ENCODE data around the gene KRT80. TPM values are rescaled to one million over a fixed set of nuclear protein-coding genes. Genes with fewer than 3 reads are reported as not detected.

KRT80 gene
- total and polyA plus RNA-seq, 2 donors from 2014 or later, result 1.0 to 12.3 TPM

DNA sequence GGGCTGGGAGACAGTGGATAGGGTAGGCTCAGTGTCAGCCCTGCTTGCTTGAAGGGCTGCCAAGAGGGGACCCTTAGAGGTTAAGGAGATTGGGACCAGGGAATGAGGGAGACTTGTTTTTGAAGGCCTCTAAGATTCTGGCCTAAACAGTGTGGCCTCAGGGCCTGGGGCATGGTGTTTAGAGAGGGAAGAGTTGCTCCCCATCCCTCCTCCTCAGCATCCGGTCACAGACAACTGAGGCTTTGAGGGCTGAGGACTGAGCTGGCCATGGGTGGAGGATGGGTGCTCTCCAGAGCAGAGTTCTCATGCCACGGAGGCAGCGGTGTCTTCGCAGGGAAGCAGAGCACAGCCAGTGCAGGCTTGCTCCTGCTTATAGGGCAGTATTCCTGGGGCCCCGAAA, 49.4 kb downstream of the KRT80 start:
- no peak for FAIRE-seq
- no peak for DNase-seq
- TF ChIP-seq, protein P1, sequence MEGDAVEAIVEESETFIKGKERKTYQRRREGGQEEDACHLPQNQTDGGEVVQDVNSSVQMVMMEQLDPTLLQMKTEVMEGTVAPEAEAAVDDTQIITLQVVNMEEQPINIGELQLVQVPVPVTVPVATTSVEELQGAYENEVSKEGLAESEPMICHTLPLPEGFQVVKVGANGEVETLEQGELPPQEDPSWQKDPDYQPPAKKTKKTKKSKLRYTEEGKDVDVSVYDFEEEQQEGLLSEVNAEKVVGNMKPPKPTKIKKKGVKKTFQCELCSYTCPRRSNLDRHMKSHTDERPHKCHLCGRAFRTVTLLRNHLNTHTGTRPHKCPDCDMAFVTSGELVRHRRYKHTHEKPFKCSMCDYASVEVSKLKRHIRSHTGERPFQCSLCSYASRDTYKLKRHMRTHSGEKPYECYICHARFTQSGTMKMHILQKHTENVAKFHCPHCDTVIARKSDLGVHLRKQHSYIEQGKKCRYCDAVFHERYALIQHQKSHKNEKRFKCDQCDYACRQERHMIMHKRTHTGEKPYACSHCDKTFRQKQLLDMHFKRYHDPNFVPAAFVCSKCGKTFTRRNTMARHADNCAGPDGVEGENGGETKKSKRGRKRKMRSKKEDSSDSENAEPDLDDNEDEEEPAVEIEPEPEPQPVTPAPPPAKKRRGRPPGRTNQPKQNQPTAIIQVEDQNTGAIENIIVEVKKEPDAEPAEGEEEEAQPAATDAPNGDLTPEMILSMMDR (IDR thresholded peaks at IDR 0.05; ENCODE audit: borderline replicate concordance, extremely low read depth, insufficient read depth), result no peak
- no peak overlapping the region for H3K9ac ChIP-seq (ENCODE audit: low read length in 3 of 3)
- intact Hi-C loops (cut with DNase I), result no loop called here
- no peaks in the 10 kb centered on the region for H3K9me3 ChIP-seq (ENCODE audit: control insufficient read depth in 2 of 3, insufficient read depth in 1 of 3, low read length in 3 of 3)
- H3K27ac ChIP-seq (ENCODE audit: low read depth in 2 of 2, low read length in 2 of 2), result no peak overlapping the region
- H3K4me1 ChIP-seq (ENCODE audit: control insufficient read depth in 2 of 3, insufficient read depth in 2 of 3, low read depth in 1 of 3, low read length in 3 of 3), result peaks cover 0 to 5% (median 0%) of the 10 kb centered on the region in 3 donors
- H3K27me3 ChIP-seq (ENCODE audit: control insufficient read depth, insufficient read depth, low read length), result no peaks in the 10 kb centered on the region
- H3K4me3 ChIP-seq (ENCODE audit: low read length in 3 of 3), result no peak overlapping the region
- no peaks in the 10 kb centered on the region for H3K36me3 ChIP-seq (ENCODE audit: control insufficient read depth in 2 of 3, insufficient read depth in 3 of 3, low read length in 3 of 3)

GRCh38 chr12:52141875-52142274, 49.9 kb downstream of the KRT80 start:
- H3K9me3 ChIP-seq (ENCODE audit: control insufficient read depth in 2 of 3, insufficient read depth in 1 of 3, low read length in 3 of 3), result no peaks in the 10 kb centered on the region
- H3K27ac ChIP-seq (ENCODE audit: low read depth in 2 of 2, low read length in 2 of 2), result no peak overlapping the region
- intact Hi-C loops (cut with DNase I), result no loop called here
- TF ChIP-seq, protein P1 (IDR thresholded peaks at IDR 0.05; ENCODE audit: borderline replicate concordance, extremely low read depth, insufficient read depth), result no peak
- no peak for DNase-seq
- H3K9ac ChIP-seq (ENCODE audit: low read length in 3 of 3), result no peak overlapping the region
- no peaks in the 10 kb centered on the region for H3K27me3 ChIP-seq (ENCODE audit: control insufficient read depth, insufficient read depth, low read length)
- no peaks in the 10 kb centered on the region for H3K36me3 ChIP-seq (ENCODE audit: control insufficient read depth in 2 of 3, insufficient read depth in 3 of 3, low read length in 3 of 3)
- H3K4me3 ChIP-seq (ENCODE audit: low read length in 3 of 3), result no peak overlapping the region
- no peak for FAIRE-seq
- peaks cover 0 to 2% (median 0%) of the 10 kb centered on the region in 3 donors for H3K4me1 ChIP-seq (ENCODE audit: control insufficient read depth in 2 of 3, insufficient read depth in 2 of 3, low read depth in 1 of 3, low read length in 3 of 3)

GRCh38 chr12:52141306-52141705, 50.5 kb downstream of the KRT80 start:
- intact Hi-C loops (cut with DNase I), result no loop called here
- H3K4me3 ChIP-seq (ENCODE audit: low read length in 3 of 3), result no peak overlapping the region
- no peak overlapping the region for H3K9ac ChIP-seq (ENCODE audit: low read length in 3 of 3)
- FAIRE-seq (no peak), DNase-seq (no peak)
- H3K9me3 ChIP-seq (ENCODE audit: control insufficient read depth in 2 of 3, insufficient read depth in 1 of 3, low read length in 3 of 3), result no peaks in the 10 kb centered on the region
- H3K27ac ChIP-seq (ENCODE audit: low read depth in 2 of 2, low read length in 2 of 2), result no peak overlapping the region
- no peaks in the 10 kb centered on the region for H3K27me3 ChIP-seq (ENCODE audit: control insufficient read depth, insufficient read depth, low read length)
- TF ChIP-seq, protein P1 (IDR thresholded peaks at IDR 0.05; ENCODE audit: borderline replicate concordance, extremely low read depth, insufficient read depth), result no peak
- no peaks in the 10 kb centered on the region for H3K36me3 ChIP-seq (ENCODE audit: control insufficient read depth in 2 of 3, insufficient read depth in 3 of 3, low read length in 3 of 3)
- H3K4me1 ChIP-seq (ENCODE audit: control insufficient read depth in 2 of 3, insufficient read depth in 2 of 3, low read depth in 1 of 3, low read length in 3 of 3), result no peaks in the 10 kb centered on the region

DNA sequence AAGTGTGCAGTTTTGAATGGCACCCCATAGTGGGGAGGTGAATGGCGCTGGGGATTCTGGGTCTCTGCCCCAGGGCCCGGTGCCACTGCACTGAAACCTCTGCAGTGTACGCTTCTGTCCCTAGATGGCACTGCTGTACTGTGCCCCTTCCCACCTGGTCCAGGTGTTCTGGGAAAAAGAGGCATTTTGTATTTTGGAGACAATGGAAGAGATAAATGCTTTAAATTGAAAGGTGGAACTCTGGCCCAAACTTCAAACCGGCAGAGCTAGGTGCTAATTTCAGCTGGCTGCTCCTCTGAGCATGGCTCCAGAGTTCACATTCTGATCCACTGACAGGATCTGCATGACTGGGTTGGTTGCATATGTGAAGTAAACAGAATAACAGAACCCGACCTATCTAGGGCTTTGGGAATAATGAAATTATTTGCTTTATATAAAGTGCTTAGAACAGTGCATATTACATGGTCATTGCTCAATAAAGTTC, 52.2 kb downstream of the KRT80 start:
- no peak overlapping the region for H3K27ac ChIP-seq (ENCODE audit: low read depth in 2 of 2, low read length in 2 of 2)
- FAIRE-seq, result no peak
- no peaks in the 10 kb centered on the region for H3K9me3 ChIP-seq (ENCODE audit: control insufficient read depth in 2 of 3, insufficient read depth in 1 of 3, low read length in 3 of 3)
- H3K36me3 ChIP-seq (ENCODE audit: control insufficient read depth in 2 of 3, insufficient read depth in 3 of 3, low read length in 3 of 3), result no peaks in the 10 kb centered on the region
- intact Hi-C loops (cut with DNase I), result no loop called here
- no peak overlapping the region for H3K4me3 ChIP-seq (ENCODE audit: low read length in 3 of 3)
- TF ChIP-seq, protein P1 (IDR thresholded peaks at IDR 0.05; ENCODE audit: borderline replicate concordance, extremely low read depth, insufficient read depth), result peak; percentile 62
- peak in 2 of 5 donors; percentile 59 to 65 for DNase-seq
- H3K4me1 ChIP-seq (ENCODE audit: control insufficient read depth in 2 of 3, insufficient read depth in 2 of 3, low read depth in 1 of 3, low read length in 3 of 3), result no peaks in the 10 kb centered on the region
- H3K9ac ChIP-seq (ENCODE audit: low read length in 3 of 3), result no peak overlapping the region
- H3K27me3 ChIP-seq (ENCODE audit: control insufficient read depth, insufficient read depth, low read length), result no peaks in the 10 kb centered on the region
